Kidney capillary endothelial cell (primary cell): ENCODE results near the gene SURF4.

Experiments
- DNase-seq: peaks from one replicate; pipeline ENCODE4 v3.0.0-alpha.2; 2018; ENCODE audit warnings: low spot score

Gene SURF4

DNA sequence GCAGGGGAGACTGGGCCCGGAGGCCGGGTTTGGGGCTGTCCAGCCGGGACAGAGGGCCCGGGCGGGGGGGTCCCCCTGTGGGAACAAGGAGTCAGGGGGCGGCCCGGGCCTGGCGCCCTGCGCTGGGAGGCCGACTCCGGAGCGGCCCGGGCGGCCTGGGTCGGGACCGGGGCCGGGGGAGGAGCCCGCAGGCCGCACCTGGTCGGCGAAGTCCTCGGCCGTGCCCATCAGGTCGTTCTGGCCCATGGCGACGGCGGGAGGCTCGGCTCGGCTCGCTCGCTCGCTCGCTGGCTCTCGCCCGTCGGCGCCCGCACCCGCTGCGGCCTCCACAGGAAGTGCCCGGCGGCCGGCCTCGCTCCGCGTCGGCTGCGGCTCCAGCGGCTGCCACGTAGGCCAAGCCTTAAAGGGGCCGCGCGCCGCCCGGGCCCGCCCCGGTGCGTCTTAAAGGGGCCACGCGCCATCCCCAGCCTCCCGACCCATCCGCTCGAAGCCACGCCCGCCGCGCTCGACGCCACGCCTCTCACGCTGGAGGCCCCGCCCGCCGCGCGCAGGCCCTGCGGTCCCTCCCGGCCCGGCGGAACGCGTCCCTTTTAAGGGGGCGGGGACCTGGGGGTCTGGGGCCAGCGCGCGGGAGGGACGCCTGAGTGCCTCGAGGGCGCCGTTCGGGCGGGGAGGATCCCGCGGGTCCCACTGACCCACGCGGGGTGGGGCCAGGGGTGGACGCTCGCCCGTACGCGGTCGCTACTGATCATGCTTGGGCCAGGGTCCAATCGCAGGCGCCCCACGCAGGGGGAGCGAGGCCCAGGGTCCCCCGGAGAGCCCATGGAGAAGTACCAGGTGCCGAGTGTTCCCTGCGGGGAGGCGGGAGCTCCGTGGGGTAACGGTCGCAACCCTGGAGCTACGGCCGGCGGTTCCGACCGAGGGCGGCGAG is at the start of gene SURF4, which contains the start of gene STKLD1:
SURF4 (minus strand) TSS at position 337 of the 931 bp plus-strand sequence; CDS start at position 246, 91 bp downstream.
STKLD1 (plus strand) TSS at position 643 of the 931 bp plus-strand sequence; CDS start at position 751, 108 bp downstream.
- peak; percentile 94 for DNase-seq

- DNase-seq: no peak
These were observed 49.3 kb upstream of the SURF4 start for GRCh38 chr9:133425049-133425632.

DNA sequence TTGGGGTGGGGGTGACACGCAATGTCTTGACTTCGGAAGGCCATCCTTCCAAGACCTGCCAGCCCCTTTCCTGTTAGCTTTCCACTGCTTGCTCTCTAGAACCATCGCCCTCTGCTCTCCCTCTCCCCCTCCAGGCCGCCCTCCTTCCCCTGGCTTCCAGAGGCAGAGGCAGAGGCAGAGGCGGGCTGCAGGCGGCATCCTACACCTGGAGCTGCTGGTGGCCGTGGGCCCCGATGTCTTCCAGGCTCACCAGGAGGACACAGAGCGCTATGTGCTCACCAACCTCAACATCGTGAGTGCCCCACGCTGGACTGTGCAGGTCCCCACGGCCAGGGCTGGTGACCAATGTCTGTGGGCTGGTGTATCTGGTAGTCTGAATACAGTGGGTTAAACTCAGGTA is 48.3 kb upstream of the SURF4 start:
- DNase-seq: no peak

DNA sequence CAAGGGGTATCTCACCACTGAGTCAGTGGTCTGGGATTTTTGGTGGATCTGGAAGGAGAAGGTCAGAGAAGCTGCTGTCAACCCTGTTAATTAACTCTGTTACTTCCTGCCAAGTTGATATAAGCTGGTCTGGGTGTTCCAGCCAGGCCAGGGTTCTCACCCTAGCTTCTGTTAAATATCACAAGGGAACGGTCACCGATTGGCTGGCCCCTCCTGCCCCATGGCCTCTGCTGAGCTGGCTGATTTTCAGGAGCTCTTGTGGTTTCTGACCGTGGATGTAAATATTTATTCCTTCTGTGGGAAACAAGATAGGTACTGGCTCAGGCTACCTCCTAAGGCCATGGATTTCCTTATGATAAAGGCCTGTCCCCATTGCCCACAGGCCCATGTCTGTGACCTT is 47.4 kb upstream of the SURF4 start:
- no peak for DNase-seq

- DNase-seq: no peak
These were observed 46.0 kb upstream of the SURF4 start, which contains the start of gene ADAMTS13 for GRCh38 chr9:133421615-133422542. TSS of gene ADAMTS13 (plus strand) at chr9:133422367. CDS start at chr9:133422444, 77 bp downstream.

GRCh38 chr9:133420392-133420827 is 44.5 kb upstream of the SURF4 start:
- DNase-seq: no peak

GRCh38 chr9:133419005-133419404 is 43.1 kb upstream of the SURF4 start:
- no peak for DNase-seq

GRCh38 chr9:133417541-133418461 is 41.9 kb upstream of the SURF4 start, which contains the start of gene REXO4:
TSS of gene REXO4 (minus strand) at chr9:133418010. CDS start at chr9:133417844, 166 bp downstream.
- peak; percentile 73 for DNase-seq

- DNase-seq: no peak
These were observed 39.3 kb upstream of the SURF4 start for GRCh38 chr9:133415170-133415569.

DNA sequence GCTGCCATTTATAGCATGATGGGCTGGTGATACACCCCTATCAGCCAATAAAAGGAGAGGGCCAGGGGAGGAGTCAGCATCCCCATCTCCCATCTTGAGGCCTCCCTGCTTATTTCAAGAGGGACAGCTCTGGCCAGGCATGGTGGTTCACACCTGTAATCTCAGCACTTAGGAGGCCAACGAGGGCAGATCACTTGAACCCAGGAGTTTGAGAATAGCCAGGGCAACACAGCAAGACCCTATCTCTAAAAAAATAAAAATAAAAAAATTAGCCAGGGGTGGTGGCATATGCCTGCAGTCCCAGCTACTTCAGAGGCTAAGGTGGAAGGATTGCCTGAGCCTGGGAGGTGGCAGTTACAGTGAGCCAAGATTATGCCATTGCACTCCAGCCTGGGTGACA is 32.2 kb upstream of the SURF4 start:
- no peak for DNase-seq

GRCh38 chr9:133406480-133407307 is 30.8 kb upstream of the SURF4 start:
- DNase-seq: peak; percentile 77

DNA sequence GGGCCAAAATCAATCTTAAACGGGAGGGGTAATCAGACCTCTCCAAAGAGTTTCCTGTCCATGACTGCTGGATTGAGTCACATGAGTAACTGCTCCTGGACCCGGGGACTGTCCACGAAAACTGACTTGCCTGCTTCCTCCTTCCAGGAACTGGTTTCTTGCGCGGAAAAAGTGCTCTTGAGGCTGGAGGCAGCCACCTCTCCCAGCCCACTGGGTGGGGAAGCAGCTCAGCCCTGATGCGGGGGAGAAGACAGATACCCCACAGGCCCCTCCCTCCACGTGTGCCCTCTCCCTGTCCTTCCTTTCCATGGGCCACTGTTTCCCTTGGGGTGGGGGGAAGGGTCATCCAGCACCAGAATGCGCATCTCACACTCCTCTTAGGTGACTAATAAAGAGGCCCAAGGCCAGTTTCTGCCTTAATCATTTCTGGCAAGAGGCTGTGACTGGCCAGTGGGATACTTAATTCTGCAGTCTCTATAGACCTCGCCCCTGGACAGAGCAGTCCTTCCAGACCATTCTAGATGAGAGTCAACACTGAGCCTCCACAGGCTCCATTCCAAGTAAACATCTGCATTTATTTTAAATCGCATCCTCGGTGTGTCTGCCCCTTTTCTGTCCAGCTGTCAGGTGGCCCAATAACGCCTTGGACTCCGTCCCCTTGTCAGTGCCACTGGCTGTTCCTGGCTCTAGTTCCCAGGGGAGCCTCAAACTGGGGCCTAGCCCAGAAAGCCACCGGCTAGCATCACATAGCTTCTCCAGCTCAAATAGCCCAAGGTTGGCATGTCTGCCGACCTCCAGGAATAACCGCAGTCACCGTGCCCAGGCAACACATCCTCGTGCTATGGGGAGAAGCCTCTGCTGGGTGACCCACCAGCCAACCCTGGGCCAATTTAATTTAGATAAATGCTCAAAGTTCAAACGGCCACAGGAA is 29.9 kb upstream of the SURF4 start:
- DNase-seq: peak; percentile 83

DNA sequence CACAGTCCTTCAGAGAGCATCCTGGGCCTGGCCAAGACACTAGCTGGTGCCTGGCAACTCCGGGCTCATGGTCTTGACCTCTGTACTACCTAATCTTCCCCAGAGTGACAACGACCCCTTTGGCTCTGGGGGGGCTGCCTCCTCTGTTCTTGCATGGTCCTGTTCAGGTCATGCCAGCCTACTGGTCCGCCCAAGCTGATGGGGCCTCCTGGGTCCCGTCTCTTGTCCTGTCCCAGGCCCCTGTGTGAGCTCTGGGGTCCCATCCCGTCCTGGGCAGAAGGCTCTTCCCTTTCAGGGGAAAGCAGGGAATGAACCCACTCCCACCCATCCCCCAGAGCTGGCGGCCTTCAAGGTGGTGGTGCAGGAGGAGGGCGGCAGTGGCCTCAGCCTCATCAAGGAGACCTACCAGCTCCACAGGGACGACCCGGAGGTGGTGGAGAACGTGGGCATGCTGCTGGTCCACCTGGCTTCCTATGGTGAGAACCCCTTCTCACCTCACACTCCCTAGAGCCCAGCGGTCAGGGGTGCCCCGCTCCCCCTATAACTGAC is 28.7 kb upstream of the SURF4 start:
- no peak for DNase-seq

DNA sequence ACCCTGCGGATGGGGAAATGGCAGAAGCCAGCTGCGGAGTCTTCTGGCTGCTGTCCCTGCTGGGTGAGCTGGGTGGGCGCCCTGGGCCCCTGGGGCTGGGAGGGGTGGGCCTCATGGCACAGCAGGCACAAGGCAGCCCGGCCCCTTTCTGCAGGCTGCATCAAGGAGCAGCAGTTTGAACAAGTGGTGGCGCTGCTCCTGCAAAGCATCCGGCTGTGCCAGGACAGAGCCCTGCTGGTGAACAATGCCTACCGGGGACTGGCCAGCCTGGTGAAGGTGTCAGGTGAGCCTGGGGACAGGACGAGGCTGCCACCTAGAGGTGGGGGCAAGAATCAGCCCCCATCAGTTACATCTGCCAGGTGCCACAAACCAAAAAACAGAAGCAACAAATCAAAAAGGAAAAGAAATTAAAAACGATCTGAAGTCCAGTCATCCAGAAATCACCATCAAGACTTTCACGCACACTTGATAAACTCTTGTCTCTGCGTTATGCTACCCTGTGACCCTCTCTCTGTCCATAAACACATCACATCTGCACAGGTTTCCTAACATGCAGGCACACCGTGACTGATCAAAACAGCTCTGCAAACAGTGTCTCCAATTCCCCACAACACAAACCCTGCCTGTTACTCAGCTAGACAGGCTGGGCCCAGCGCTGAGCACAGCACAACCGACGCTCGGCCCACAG is 28.1 kb upstream of the SURF4 start:
- DNase-seq: no peak

- no peak for DNase-seq
These were observed 26.8 kb upstream of the SURF4 start for GRCh38 chr9:133402689-133403088.

GRCh38 chr9:133401588-133401987 is 25.7 kb upstream of the SURF4 start:
- DNase-seq: no peak

GRCh38 chr9:133400292-133400691 is 24.4 kb upstream of the SURF4 start:
- DNase-seq: no peak

DNA sequence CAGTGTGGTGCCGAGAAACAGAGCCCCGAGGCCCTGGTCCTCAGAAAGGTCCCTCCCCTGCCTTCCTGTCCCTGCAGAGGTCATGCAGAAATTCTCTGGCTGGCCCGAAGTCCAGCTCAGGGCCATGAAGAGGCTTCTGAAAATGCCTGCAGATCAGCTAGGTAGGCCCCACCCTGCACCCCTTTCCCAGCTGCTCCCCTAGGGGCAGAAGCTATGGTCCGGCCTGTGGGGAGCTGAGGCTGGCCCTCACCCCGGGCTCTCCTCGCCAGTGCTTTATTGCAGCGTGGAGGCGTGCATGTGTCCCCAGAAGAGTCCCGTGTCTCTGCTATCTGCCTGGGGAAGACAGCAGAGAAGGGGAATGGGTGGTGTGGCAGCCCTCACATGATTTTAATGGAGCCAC is 22.0 kb upstream of the SURF4 start:
- DNase-seq: no peak
